ENCODE data around the gene MTG1. TPM values are rescaled to one million over a fixed set of nuclear protein-coding genes. Genes with fewer than 3 reads are reported as not detected.

Gene MTG1
- total and polyA plus RNA-seq, 3 donors from 2014 or later: 72.9 to 84.8 (median 76.1) TPM

DNA sequence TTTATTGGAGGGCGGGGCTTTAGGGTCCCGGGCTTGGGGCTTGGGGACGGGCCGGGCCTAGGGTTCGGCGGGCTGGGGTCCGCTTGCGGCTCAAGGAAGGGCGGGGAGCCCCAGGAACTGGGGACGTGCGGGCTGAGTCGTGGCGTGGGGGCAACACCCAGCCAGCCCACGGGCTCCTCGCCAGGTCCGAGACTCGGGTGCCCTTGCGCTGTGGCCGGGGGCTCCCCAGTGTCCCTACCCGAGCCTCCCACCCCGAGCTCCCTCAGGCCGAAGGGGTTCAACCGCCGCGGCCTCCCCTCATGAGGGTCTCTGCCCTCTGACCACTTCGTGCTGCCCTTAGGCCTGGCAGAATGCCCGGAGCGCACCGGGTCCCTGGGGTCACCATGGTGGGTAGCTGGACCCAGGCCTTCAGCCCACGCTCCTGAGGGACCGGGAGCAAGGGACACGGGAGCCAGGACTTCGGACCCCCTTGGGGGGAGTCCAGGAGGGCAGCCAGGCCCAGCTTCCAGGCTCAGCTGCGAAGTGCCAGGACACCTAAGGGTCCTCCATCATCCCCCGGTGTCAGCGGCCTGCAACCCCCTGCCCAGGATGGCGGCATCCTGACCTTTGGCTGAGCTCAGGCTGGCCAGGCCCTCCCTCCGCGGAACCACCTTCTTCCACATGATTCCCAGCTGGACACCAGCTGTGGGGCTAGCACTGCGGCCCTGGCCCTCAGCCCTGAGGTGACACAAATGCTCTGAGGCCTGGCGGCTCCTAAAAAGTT, 35.6 kb upstream of the MTG1 start:
- no peak for DNase-seq
- H3K27ac ChIP-seq: no peak overlapping the region
- intact Hi-C loops (cut with DNase I; ENCODE audit: low total_unique reads): no loop called here

GRCh38 chr10:133358925-133359310, 35.0 kb upstream of the MTG1 start:
- Histone ChIP-seq H3K27ac (no peak overlapping the region), H3K36me3 (ENCODE audit: low read depth, missing control alignments) (no peaks in the 10 kb centered on the region), H3K4me3 (no peak overlapping the region), H3K27me3 (no peaks in the 10 kb centered on the region), H3K4me1 (peaks cover 9% of the 10 kb centered on the region), H3K9me3 (no peaks in the 10 kb centered on the region)
- TF ChIP-seq POLR2A (IDR thresholded peaks at IDR 0.05): no peak
- TF ChIP-seq, protein P1, sequence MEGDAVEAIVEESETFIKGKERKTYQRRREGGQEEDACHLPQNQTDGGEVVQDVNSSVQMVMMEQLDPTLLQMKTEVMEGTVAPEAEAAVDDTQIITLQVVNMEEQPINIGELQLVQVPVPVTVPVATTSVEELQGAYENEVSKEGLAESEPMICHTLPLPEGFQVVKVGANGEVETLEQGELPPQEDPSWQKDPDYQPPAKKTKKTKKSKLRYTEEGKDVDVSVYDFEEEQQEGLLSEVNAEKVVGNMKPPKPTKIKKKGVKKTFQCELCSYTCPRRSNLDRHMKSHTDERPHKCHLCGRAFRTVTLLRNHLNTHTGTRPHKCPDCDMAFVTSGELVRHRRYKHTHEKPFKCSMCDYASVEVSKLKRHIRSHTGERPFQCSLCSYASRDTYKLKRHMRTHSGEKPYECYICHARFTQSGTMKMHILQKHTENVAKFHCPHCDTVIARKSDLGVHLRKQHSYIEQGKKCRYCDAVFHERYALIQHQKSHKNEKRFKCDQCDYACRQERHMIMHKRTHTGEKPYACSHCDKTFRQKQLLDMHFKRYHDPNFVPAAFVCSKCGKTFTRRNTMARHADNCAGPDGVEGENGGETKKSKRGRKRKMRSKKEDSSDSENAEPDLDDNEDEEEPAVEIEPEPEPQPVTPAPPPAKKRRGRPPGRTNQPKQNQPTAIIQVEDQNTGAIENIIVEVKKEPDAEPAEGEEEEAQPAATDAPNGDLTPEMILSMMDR (IDR thresholded peaks at IDR 0.05): no peak
- intact Hi-C loops (cut with DNase I; ENCODE audit: low total_unique reads): no loop called here
- 82 to 89% methylated on average over 8 to 11 of the region's 11 CpGs for WGBS, 2 donors
- DNase-seq: no peak

More for the DNA sequence above, 35.6 kb upstream of the MTG1 start:
- Histone ChIP-seq H3K9me3 (no peaks in the 10 kb centered on the region), H3K4me1 (peaks cover 9% of the 10 kb centered on the region), H3K36me3 (ENCODE audit: low read depth, missing control alignments) (no peaks in the 10 kb centered on the region), H3K4me3 (peak overlapping the region in 1 of 2 donors; percentile 61), H3K27me3 (no peaks in the 10 kb centered on the region)
- TF ChIP-seq, protein P1 (IDR thresholded peaks at IDR 0.05): no peak
- no peak for TF ChIP-seq POLR2A (IDR thresholded peaks at IDR 0.05)
- WGBS, 2 donors: 58 to 69% methylated on average over 23 to 39 of the region's 41 CpGs

- 45 to 48% methylated on average over 4 to 6 of the region's 6 CpGs for WGBS, 2 donors
- Histone ChIP-seq H3K4me1 (peaks cover 9% of the 10 kb centered on the region), H3K27me3 (no peaks in the 10 kb centered on the region), H3K36me3 (ENCODE audit: low read depth, missing control alignments) (no peaks in the 10 kb centered on the region), H3K27ac (no peak overlapping the region), H3K4me3 (no peak overlapping the region), H3K9me3 (no peaks in the 10 kb centered on the region)
- TF ChIP-seq, protein P1 (IDR thresholded peaks at IDR 0.05): no peak
- TF ChIP-seq POLR2A (IDR thresholded peaks at IDR 0.05): no peak
- peak; percentile 46 for DNase-seq
- intact Hi-C loops (cut with DNase I; ENCODE audit: low total_unique reads): no loop called here
Observed at GRCh38 chr10:133359554-133359971, 34.4 kb upstream of the MTG1 start.

GRCh38 chr10:133359972-133360610, 33.9 kb upstream of the MTG1 start:
- intact Hi-C loops (cut with DNase I; ENCODE audit: low total_unique reads): no loop called here
- Histone ChIP-seq H3K27me3 (no peaks in the 10 kb centered on the region), H3K36me3 (ENCODE audit: low read depth, missing control alignments) (no peaks in the 10 kb centered on the region), H3K27ac (no peak overlapping the region), H3K9me3 (no peaks in the 10 kb centered on the region), H3K4me1 (peaks cover 9% of the 10 kb centered on the region), H3K4me3 (no peak overlapping the region)
- 65 to 69% methylated on average over 17 of the region's 17 CpGs for WGBS, 2 donors
- no peak for DNase-seq
- TF ChIP-seq, protein P1 (IDR thresholded peaks at IDR 0.05): no peak
- no peak for TF ChIP-seq POLR2A (IDR thresholded peaks at IDR 0.05)
